DND-41 (cell line): ENCODE data around the gene ACADVL.

ENCODE experiments used
- CTCF ChIP-seq: IDR thresholded peaks from 2 replicates; pipeline ENCODE4 v1.5.1; 2012; ENCODE audit warnings: borderline replicate concordance, low read length, moderate library complexity, mild to moderate bottlenecking; ENCODE audit not compliant: poor library complexity, severe bottlenecking; ENCODE audit errors: extremely low read depth
- EZH2 ChIP-seq: IDR thresholded peaks from 3 replicates; pipeline ENCODE4 v1.6.1; 2012; ENCODE audit warnings: borderline replicate concordance, low read depth, mild to moderate bottlenecking, moderate library complexity, low read length, inconsistent platforms; ENCODE audit not compliant: severe bottlenecking

GRCh38 chr17:7238420-7239090 lies 18.8 kb downstream of the ACADVL start:
- TF ChIP-seq CTCF (no peak), EZH2 (no peak)
